Muscle of leg (tissue), 11 donors: ENCODE results near the gene MAEA. TPM values are rescaled to one million over a fixed set of nuclear protein-coding genes. Genes with fewer than 3 reads are reported as not detected.

Experiments used
- DNase-seq: peaks from one replicate; pipeline ENCODE4 v3.0.0; 2013
- H3K27ac ChIP-seq: one replicate; pipeline ENCODE4 v1.5.1; 2013; ENCODE audit warnings: mild to moderate bottlenecking, low read length, control low read depth
- H3K27me3 ChIP-seq: one replicate; pipeline ENCODE4 v1.6.1; 2013; ENCODE audit warnings: low read length; ENCODE audit not compliant: control insufficient read depth, insufficient read depth
- H3K36me3 ChIP-seq: one replicate; pipeline ENCODE4 v1.6.1; 2013; ENCODE audit warnings: low read length; ENCODE audit not compliant: control insufficient read depth, insufficient read depth
- H3K4me1 ChIP-seq: one replicate; pipeline ENCODE4 v1.6.1; 2013; ENCODE audit warnings: low read length; ENCODE audit not compliant: control insufficient read depth, insufficient read depth
- H3K4me3 ChIP-seq: one replicate; pipeline ENCODE4 v1.5.1; 2013; ENCODE audit warnings: low read length, control low read depth
- H3K9me3 ChIP-seq: replicated peaks from 2 replicates; pipeline ENCODE4 v1.6.1; 2013; ENCODE audit warnings: low read depth, low read length; ENCODE audit not compliant: control insufficient read depth
- WGBS: methylation state at CpG from one replicate; pipeline ENCODE4 v1.1.5; 2013; ENCODE audit warnings: missing lambda C conversion rate; ENCODE audit not compliant: insufficient coverage; 5-methylcytosine and 5-hydroxymethylcytosine counted together
- polyA plus RNA-seq, 8 donors: library from polyadenylated mRNA; unstranded; fragments of 120-200 nt; gene quantifications; one replicate each; pipeline versions ENCODE4 v1.2.1 to v1.2.3, GENCODE V29; 2013; ENCODE audit warnings: inconsistent platforms in 1 of 8, low replicate concordance in 1 of 8; ENCODE audit not compliant: insufficient read length in 8 of 8, insufficient read depth in 1 of 8
- total RNA-seq: library from RNA; stranded (reverse); fragments of 120-200 nt; gene quantifications from one replicate; pipeline ENCODE4 v1.2.4, GENCODE V29; 2013

MAEA gene
- total and polyA plus RNA-seq, 9 donors, result 30.5 to 49.6 (median 40.8) TPM

DNA sequence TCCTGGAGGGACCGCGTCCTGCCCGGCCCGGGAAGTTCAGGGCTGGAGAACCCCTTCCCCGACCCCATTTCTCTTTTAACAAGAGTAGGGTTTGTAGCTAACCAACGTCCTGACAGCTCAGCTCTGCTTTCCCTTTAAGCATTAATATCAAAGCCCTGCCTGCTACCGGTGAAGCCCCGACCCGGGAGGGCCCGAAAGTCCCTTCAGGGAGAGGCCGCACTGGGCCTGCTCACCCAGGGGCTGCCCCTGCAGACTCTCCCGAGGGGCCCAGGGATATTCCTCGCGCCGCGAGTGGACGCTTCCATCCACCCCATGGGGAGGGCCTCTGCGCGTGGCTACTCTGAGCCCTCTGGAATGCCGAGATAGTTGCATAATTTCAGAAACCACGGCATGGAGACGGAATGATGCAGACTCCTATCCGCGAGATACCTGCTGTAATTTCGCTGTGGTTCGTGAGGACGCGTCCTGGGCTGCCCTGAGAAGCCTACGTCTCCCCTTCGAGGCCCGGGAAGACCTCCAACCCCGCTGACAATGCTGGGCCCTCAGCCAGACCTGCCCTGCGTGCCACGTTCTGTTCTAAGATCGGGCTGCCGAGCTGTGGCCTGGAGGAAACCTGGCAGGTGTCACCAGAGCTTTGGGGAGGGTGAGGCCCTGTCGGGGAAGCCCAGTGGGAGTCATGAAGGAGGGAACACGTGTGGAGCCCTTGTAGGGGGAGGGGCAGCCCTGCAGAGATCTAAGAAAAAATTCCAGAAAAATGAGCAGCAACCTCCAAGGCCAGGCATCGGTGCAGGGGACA, 39.8 kb upstream of the MAEA start:
- Histone ChIP-seq H3K9me3 (peaks cover 34% of the 10 kb centered on the region), H3K36me3 (peaks cover 20% of the 10 kb centered on the region), H3K4me1 (peaks cover 40% of the 10 kb centered on the region), H3K27me3 (no peaks in the 10 kb centered on the region), H3K27ac (peak overlapping the region; percentile 94), H3K4me3 (peak overlapping the region; percentile 62)
- peak; percentile 32 for DNase-seq
- 45% methylated on average over 34 of the region's 39 CpGs for WGBS

DNA sequence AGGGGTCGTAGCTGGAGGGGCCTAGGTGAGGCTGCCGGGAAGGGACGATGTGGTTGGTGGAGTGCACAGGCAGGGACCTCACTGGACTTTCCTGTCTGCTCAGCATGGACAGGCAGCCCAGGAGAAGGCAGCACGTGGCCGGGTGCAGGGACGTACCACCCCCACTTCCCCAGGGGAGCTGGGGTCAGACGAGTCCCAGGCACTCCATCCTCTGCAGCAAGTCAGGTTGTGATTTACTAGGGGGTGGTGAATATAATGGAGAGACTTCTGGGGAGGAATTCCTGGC, 39.2 kb upstream of the MAEA start:
- Histone ChIP-seq H3K27ac (no peak overlapping the region), H3K27me3 (no peaks in the 10 kb centered on the region), H3K9me3 (peaks cover 38% of the 10 kb centered on the region), H3K4me1 (peaks cover 36% of the 10 kb centered on the region), H3K36me3 (peaks cover 20% of the 10 kb centered on the region), H3K4me3 (no peak overlapping the region)
- peak; percentile 10 for DNase-seq
- WGBS, result 96% methylated on average over 3 of the region's 7 CpGs

DNA sequence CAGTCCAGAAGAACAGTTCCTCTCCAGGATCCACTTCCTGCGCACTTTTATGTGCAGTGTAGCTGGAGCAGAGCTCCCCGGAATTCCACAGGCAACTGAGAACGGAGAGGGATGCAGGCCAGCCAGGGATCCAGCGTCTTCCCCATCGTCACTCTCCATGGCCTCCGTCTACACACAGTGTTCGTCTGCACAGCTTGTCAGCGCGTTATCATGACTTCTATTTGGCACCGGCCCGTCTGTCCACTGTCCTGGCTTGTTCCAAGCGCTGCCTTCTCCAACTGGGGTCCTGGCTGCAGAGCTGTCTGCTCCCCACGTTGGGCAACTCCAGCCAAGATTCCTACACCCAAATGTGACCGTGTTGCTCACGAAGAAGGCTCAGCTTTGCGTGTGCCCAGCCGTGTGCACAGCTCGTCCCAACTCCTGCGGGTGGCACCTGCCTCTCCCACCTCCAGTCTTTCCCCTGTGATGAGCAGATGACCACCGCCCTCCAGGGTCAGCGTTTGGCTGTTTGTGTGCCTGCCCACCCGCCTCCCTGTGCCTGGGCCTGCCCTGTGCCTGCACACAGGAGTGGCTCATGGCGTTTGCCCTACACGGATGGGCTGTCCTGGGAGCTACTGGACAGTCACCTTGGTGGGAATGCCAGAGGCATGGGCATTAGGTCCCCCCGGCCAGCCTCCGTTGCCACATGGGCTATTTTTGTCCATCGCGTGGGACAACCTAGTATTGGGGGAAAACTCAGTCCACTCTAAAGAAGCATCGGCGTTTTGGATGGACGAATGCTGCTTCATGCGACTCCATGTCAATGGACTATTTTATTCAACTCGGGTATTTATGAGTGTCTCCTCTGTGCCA, 38.5 kb upstream of the MAEA start:
- peaks cover 44% of the 10 kb centered on the region for H3K9me3 ChIP-seq
- 96% methylated on average over 33 of the region's 33 CpGs for WGBS
- H3K36me3 ChIP-seq, result peaks cover 16% of the 10 kb centered on the region
- no peak overlapping the region for H3K27ac ChIP-seq
- H3K4me3 ChIP-seq, result no peak overlapping the region
- H3K27me3 ChIP-seq, result no peaks in the 10 kb centered on the region
- DNase-seq, result peak; percentile 2
- H3K4me1 ChIP-seq, result peaks cover 29% of the 10 kb centered on the region

DNA sequence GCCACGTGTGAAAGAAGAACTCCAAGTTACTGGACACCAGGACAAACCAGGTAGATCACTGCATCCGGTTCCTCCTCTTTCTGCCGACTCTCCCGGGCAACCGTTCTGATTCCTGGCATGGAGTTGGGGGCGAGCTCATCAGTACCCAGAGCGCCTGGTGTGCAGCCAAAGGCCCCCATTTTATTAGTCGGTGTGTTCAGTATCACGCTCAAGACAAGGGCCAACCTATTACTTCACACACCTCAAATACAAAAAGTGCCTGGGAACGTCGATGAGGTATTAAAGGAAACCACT, 38.0 kb upstream of the MAEA start:
- H3K4me3 ChIP-seq, result no peak overlapping the region
- peaks cover 46% of the 10 kb centered on the region for H3K9me3 ChIP-seq
- no peak overlapping the region for H3K27ac ChIP-seq
- peak; percentile 1 for DNase-seq
- H3K36me3 ChIP-seq, result peaks cover 14% of the 10 kb centered on the region
- WGBS, result 91% methylated on average over 6 of the region's 11 CpGs
- peaks cover 23% of the 10 kb centered on the region for H3K4me1 ChIP-seq
- H3K27me3 ChIP-seq, result no peaks in the 10 kb centered on the region

- no peak for DNase-seq
- Histone ChIP-seq H3K4me3 (no peak overlapping the region), H3K27ac (no peak overlapping the region), H3K36me3 (peaks cover 14% of the 10 kb centered on the region), H3K27me3 (no peaks in the 10 kb centered on the region), H3K9me3 (peaks cover 52% of the 10 kb centered on the region), H3K4me1 (peaks cover 15% of the 10 kb centered on the region)
- 100% methylated on average over 1 of the region's 6 CpGs for WGBS
Measured at GRCh38 chr4:1252928-1253492, 36.7 kb upstream of the MAEA start.

GRCh38 chr4:1253831-1254230, 35.9 kb upstream of the MAEA start:
- no peak overlapping the region for H3K4me3 ChIP-seq
- no peak for DNase-seq
- peaks cover 14% of the 10 kb centered on the region for H3K36me3 ChIP-seq
- no peaks in the 10 kb centered on the region for H3K27me3 ChIP-seq
- H3K9me3 ChIP-seq, result peaks cover 52% of the 10 kb centered on the region
- H3K27ac ChIP-seq, result no peak overlapping the region
- WGBS, result 97% methylated on average over 5 of the region's 5 CpGs
- peaks cover 15% of the 10 kb centered on the region for H3K4me1 ChIP-seq

DNA sequence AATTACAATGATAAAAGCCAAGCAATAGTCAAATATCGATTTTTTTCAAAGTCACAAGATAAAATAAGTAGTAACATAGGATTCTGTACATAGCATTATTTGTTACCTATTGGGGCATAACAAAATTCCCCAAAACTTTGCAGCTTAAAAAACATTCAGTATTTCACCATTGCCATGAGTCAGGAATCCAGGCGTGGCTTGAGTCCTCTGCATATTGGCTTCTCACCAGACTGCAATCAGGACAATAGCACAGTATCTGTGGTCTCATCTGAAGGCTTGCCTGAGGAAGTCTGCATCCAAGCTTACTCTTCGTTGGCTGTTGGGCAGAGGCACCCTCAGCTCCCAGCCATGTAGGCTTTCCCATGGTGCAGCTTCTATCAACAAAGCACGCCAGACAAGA, 34.5 kb upstream of the MAEA start:
- Histone ChIP-seq H3K27ac (no peak overlapping the region), H3K4me3 (no peak overlapping the region), H3K4me1 (peaks cover 8% of the 10 kb centered on the region), H3K9me3 (peaks cover 52% of the 10 kb centered on the region), H3K27me3 (no peaks in the 10 kb centered on the region), H3K36me3 (peaks cover 14% of the 10 kb centered on the region)
- DNase-seq, result no peak
- WGBS, result 91% methylated on average over 2 of the region's 4 CpGs

DNA sequence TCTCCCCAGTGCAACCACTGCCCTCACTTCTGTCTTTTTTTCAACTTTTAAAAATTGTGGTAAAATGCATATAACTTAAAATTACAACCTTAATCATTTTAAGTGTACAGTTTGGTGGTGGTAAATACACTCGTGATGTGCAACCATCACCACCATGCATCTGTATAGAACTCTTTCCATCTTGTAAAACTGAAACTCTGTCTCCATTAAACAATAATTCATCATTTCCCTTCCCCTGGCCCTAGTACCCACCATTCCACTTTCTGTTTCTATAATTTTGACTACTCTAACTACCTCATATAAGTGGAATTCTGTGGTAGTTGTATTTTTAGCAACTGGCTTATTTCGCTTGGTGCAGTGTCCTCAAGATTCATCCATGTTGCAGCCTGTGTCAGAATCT, 34.0 kb upstream of the MAEA start:
- Histone ChIP-seq H3K27me3 (no peaks in the 10 kb centered on the region), H3K9me3 (peaks cover 48% of the 10 kb centered on the region), H3K36me3 (peaks cover 14% of the 10 kb centered on the region), H3K4me3 (no peak overlapping the region), H3K4me1 (peaks cover 3% of the 10 kb centered on the region), H3K27ac (no peak overlapping the region)
- WGBS, result no CpG with 5 or more reads among the region's 2 CpGs
- no peak for DNase-seq

- peaks cover 2% of the 10 kb centered on the region for H3K4me1 ChIP-seq
- no peak overlapping the region for H3K4me3 ChIP-seq
- no peak overlapping the region for H3K27ac ChIP-seq
- no peaks in the 10 kb centered on the region for H3K27me3 ChIP-seq
- peaks cover 29% of the 10 kb centered on the region for H3K9me3 ChIP-seq
- WGBS, result no CpG with 5 or more reads among the region's 2 CpGs
- no peak for DNase-seq
- no peaks in the 10 kb centered on the region for H3K36me3 ChIP-seq
Measured at GRCh38 chr4:1258457-1258856, 31.2 kb upstream of the MAEA start.

- peaks cover 19% of the 10 kb centered on the region for H3K9me3 ChIP-seq
- no peaks in the 10 kb centered on the region for H3K36me3 ChIP-seq
- H3K4me1 ChIP-seq, result peaks cover 2% of the 10 kb centered on the region
- WGBS, result no CpG with 5 or more reads among the region's 4 CpGs
- H3K27ac ChIP-seq, result no peak overlapping the region
- no peak for DNase-seq
- H3K4me3 ChIP-seq, result no peak overlapping the region
- no peaks in the 10 kb centered on the region for H3K27me3 ChIP-seq
Measured at GRCh38 chr4:1259966-1260365, 29.7 kb upstream of the MAEA start.
